ENCODE measurements around the gene PARD3.

DNA sequence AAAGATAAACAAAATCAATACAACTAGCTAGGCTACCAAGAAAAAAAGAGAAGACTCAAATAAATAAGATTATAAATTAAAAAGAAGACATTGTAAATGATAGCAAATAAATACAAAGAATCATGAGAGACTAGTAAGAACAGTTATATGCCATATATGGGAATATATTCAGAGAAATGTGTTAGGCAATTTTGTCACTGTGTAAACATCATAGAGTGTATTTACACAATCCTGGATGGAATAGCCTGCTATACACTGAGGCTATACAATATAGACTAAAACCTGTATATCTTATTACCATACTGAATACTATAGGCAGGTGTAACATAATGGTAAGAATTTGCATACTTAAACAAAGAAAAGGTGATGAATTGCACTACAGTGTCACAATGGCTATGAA lies 717.4 kb downstream of the PARD3 start:
- TF ChIP-seq, protein P1, sequence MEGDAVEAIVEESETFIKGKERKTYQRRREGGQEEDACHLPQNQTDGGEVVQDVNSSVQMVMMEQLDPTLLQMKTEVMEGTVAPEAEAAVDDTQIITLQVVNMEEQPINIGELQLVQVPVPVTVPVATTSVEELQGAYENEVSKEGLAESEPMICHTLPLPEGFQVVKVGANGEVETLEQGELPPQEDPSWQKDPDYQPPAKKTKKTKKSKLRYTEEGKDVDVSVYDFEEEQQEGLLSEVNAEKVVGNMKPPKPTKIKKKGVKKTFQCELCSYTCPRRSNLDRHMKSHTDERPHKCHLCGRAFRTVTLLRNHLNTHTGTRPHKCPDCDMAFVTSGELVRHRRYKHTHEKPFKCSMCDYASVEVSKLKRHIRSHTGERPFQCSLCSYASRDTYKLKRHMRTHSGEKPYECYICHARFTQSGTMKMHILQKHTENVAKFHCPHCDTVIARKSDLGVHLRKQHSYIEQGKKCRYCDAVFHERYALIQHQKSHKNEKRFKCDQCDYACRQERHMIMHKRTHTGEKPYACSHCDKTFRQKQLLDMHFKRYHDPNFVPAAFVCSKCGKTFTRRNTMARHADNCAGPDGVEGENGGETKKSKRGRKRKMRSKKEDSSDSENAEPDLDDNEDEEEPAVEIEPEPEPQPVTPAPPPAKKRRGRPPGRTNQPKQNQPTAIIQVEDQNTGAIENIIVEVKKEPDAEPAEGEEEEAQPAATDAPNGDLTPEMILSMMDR (IDR thresholded peaks at IDR 0.05; ENCODE audit: poor library complexity), result no peak
- no peak for TF ChIP-seq EZH2 (IDR thresholded peaks at IDR 0.05; ENCODE audit: borderline replicate concordance)
